ENCODE results near the gene SLC25A29.
"Not testable (repeated sequence)": the region's sequence is repeated elsewhere in the genome, so short reads cannot be mapped to it uniquely, and the experiment has no call there.

SLC25A29 gene, protein sequence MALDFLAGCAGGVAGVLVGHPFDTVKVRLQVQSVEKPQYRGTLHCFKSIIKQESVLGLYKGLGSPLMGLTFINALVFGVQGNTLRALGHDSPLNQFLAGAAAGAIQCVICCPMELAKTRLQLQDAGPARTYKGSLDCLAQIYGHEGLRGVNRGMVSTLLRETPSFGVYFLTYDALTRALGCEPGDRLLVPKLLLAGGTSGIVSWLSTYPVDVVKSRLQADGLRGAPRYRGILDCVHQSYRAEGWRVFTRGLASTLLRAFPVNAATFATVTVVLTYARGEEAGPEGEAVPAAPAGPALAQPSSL

GRCh38 chr14:100306101-100306997 is at the start of gene SLC25A29:
Gene SLC25A29, minus strand, starts transcription at chr14:100306444. Its CDS starts 212 bp downstream, at chr14:100306232.
- peak; percentile 61 for DNase-seq

DNA sequence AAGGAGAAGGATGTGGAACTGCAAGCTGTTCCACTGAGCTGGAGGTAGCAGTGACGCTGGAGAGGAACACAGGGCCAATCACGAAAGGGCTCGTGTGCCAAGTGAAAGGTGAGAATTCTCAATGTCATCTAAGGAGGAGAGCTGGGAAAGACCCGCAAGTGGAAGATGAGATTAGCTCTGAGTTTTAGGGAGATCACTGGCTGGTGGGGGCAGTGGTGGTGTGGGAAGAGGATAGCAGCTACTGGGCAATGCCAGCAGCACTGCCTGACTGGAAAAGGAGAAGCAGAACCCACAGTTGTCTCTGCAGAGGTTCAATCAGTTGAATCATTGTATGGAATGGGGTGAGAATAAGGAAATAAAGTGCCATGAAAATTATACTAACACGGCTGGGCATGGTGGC is 44.7 kb upstream of the SLC25A29 start:
- DNase-seq, result no peak

GRCh38 chr14:100350276-100350926 is 44.2 kb upstream of the SLC25A29 start:
- DNase-seq, result no peak

GRCh38 chr14:100348784-100349685 is 42.8 kb upstream of the SLC25A29 start:
- DNase-seq, result no peak

- DNase-seq, result no peak
Observed at GRCh38 chr14:100348253-100348729, 42.0 kb upstream of the SLC25A29 start.

GRCh38 chr14:100346306-100347091 is 40.3 kb upstream of the SLC25A29 start:
- no peak for DNase-seq

GRCh38 chr14:100345711-100346110 is 39.5 kb upstream of the SLC25A29 start:
- no peak for DNase-seq

DNA sequence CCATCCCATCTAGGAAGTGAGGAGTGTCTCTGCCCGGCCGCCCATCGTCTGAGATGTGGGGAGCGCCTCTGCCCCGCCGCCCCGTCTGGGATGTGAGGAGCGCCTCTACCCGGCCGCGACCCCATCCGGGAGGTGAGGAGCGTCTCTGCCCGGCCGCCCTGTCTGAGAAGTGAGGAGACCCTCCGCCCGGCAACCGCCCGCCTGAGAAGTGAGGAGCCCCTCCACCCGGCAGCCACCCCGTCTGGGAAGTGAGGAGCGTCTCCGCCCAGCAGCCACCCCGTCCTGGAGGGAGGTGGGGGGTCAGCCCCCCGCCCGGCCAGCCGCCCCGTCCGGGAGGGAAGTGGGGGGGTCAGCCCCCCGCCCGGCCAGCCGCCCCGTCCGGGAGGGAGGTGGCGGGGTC is 38.4 kb upstream of the SLC25A29 start:
- not testable (repeated sequence) for DNase-seq

GRCh38 chr14:100342826-100343225 is 36.6 kb upstream of the SLC25A29 start:
- DNase-seq, result not testable (repeated sequence)

- no peak for DNase-seq
Observed at GRCh38 chr14:100342195-100342594, 36.0 kb upstream of the SLC25A29 start.

DNA sequence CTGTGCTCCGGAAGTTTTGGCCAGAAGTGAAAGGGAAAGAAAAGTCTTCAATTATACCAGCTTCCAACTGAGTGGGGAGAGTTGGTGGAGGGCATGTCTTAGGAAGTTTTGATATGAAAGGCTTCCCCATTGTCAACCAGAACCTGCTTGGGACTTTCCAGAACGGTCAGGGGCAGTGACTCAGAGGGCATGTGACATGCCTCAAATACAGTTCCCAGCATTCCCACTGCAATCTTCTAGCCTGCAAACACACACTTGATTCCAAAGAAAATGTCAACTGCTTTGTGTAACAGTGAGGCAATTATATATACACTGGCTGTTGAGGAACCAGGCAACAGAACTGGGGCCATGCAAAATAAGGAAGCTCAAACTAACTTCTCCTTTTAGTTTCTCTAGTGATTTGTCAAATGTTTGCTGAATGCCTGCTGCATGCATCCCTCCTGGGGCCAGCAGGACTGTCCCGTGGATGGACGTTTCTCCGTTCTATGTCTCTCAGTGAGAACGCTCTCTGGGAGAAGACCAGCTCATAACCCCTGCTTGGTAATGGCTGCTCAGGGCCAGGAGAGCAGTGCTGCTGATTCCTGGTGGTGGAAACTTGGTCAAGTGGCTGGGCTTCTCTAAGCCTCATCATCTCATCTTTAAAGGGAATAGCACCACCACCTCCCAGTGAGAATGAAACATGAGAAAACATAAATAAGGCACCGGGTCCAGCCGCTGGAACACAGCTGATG is 35.2 kb upstream of the SLC25A29 start:
- DNase-seq, result no peak

DNA sequence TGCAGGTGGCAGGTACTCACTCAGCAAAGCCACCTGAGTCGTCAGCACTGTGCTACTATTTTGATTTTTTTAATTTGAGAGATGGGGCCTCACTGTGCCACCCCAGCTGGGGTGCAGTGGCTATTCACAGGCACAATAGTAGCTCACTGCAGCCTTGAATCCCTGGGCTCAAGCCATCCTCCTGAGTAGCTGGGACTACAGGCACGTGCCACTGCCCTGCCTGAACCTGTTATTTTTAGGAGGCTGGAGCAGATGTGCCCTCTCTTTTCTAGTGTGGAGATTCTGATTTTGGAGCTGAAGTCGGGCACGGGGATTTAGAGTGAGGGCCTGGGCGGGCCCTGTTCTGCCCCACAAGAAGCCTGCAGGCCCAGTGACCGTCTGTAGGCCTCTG is 34.2 kb upstream of the SLC25A29 start:
- no peak for DNase-seq

GRCh38 chr14:100339766-100340422 is 33.6 kb upstream of the SLC25A29 start:
- DNase-seq, result no peak

DNA sequence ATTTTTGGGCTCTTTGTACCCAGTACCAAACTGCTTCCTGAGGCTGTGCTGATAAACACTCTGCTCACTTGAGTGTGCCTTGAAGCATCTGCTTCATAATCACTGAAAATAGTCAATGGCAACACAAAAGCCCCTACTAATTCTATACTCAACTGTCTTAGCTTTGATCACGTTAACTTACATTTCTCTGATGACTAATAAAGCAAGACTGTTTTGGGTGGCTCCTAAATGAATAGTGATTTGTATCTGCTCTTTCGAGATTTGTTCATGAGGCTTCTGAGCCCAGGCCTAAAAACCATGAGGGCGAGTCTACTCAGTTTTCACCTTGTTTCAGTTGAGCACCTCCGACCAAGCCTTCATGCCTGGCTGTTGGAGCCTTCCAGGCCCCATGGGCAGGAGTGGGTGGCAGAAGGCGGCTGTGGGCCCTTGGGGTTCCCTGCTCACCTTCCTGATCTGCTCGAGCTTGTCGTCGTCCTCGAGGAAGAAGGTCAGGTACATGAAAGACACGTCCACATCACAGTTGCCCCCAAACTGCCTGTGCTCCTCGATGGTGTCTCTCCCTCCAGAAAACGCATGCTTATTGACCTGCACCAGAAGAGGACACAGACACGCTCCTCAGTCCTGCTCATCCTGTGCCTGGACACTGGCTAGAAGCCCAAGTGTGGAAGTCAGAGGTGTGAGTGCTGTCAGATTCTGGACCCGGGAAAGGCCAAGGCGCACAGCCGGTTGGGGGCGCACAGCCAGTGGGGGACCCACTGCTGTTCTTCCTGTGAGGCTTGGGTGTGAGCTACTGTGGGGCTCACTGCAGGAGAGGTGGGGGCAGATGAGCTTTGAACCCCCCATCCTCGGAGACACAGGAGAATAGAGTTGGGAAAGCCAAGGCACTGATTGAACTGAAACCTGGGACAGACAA is 30.6 kb upstream of the SLC25A29 start:
- DNase-seq, result no peak

DNA sequence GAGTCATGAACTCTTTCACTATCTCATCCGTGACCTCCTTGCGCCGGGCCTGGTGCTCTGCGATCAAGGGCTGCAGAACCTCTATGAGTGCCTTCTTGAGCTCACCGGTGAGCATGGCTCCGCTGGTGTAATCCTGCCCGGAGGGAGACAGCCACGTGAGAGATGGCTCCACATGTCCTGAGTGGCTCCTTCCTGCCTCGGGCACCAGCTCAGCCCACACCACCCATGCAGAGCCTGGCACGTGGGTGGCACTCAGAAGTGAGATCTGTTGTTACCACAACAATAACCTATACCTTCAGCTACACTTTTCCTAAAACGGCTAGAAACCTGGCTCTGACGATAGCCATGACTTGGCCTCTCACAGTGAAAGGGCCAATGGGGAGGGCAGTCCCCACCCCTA is 28.7 kb upstream of the SLC25A29 start:
- no peak for DNase-seq

DNA sequence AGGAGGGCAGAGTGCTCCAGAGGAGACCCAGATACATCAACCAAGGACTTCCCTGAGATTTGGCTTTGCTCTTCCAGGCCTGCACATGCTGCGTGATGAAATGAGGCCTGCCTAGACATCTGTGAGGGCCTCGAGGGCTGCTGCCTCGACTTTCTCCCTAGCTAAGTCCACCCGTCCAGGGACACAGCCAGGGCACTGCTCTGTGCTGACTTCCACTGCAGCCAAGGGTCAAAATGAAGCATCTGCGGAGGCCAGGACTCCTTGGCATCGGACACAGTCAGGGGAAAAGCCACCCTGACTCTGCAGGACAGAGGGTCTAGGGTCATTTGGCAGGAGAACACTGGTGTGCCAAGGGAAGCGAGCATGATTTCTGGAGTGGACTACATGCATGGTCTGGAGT is 27.6 kb upstream of the SLC25A29 start:
- DNase-seq, result no peak

DNA sequence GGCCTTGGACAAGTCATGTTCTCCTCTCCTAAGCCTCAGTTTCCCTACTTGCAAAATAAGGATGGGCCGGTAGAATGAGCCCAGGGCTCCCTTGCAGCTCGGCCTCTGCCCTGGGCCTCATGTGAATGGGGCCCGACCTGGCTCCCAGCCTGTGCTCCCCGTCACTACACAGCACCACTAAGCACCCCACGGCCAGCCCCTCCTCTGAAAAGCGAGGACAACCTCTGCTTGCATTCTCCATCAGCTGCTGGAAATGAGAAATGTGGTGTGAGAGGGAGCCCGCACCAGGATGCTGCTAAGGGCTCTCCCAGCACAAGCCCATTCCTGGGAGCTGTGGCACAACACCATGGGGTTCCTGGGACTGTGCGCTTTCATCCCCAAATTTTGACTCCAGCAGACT is 27.1 kb upstream of the SLC25A29 start:
- DNase-seq, result no peak

DNA sequence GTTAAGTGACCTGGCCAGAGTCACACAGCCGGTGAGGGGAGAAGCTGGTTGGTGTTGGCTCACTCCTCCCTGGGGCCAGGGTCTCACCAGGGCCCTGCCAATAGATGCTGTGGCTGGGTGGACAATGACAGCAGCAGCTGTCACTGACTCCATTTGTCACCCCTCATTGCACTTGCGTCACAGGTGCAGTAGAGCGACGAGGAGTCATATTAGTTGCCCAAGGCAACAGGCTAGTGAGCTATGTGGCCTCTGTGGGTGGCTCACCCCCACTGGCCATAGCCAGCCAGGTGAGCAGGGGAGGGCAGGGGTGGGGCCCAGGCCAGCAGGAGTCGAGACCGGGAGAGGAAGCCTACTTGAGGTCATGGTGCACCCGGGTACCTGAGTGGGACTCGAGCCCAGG is 26.6 kb upstream of the SLC25A29 start:
- peak; percentile 78 for DNase-seq

DNA sequence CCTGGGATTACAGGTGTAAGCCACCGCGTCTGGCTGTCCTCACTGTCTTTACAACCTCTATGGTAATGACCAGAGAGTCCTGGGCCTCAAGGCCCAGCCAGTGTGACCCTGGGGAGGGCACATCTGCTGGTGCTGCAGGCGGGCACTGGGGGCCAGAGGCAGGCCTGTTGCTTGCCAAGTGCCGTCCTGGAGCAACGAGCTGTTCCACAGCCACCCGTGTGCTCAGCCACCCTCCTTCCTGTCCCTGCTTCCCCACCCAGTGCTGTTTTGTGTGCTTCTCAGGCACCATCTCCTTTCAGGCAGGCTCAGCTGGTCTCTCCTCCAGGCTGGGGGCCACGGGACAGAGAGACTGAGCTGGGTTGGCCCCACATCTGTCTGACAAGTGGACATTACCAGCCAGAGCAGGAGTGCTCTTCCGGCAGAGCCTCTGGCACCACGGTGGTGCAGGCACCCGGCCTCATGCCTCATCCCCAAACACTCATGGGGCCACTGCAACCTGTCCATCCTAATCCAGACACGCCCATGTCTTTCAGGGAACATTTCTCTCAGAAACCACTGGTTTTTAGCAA is 25.9 kb upstream of the SLC25A29 start:
- DNase-seq, result no peak

Measured in SHP77 treated with DMSO at 0.1 percent for 48 hours (cell line).